Spleen (tissue), 7 donors: ENCODE data around the gene FGD6.

Experiments
- POLR2AphosphoS5 ChIP-seq, 3 donors: sonication (generic); formaldehyde crosslinking; IDR thresholded peaks; one replicate each; pipeline ENCODE4 v1.5.1; 2017; ENCODE audit warnings: antibody characterized with exemption in 3 of 3
- TF ChIP-seq, protein P1 (sequence below), 11 experiments: fragments of 200-600 bp in 7 of 11; fragments of 450-650 bp in 4 of 11; sonication (generic) in 4 of 11; IDR thresholded peaks in 8 of 11; conservative IDR thresholded peaks in 3 of 11; 1 replicate in 7 of 11; 2 replicates in 4 of 11; pipeline versions ENCODE4 v1.4.0 to v1.8.0; 2016 to 2021; ENCODE audit warnings: antibody characterized with exemption in 11 of 11, inconsistent platforms in 4 of 11, mild to moderate bottlenecking in 1 of 11
- donor health status: DM: no; HTN: no; CAD: no; lungs with moderate emphysema.
- donor health status: DM: no; HTN: no; CAD: no.
- donor health status: DM: no; HTN: no; CAD: no.

- TF ChIP-seq, protein P1, sequence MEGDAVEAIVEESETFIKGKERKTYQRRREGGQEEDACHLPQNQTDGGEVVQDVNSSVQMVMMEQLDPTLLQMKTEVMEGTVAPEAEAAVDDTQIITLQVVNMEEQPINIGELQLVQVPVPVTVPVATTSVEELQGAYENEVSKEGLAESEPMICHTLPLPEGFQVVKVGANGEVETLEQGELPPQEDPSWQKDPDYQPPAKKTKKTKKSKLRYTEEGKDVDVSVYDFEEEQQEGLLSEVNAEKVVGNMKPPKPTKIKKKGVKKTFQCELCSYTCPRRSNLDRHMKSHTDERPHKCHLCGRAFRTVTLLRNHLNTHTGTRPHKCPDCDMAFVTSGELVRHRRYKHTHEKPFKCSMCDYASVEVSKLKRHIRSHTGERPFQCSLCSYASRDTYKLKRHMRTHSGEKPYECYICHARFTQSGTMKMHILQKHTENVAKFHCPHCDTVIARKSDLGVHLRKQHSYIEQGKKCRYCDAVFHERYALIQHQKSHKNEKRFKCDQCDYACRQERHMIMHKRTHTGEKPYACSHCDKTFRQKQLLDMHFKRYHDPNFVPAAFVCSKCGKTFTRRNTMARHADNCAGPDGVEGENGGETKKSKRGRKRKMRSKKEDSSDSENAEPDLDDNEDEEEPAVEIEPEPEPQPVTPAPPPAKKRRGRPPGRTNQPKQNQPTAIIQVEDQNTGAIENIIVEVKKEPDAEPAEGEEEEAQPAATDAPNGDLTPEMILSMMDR (IDR thresholded peaks at IDR 0.05 in 8 of 11, conservative IDR thresholded peaks at IDR 0.05 in 3 of 11): peak; percentile 53 to 92 (median 87)
- no peak for TF ChIP-seq POLR2AphosphoS5 (IDR thresholded peaks at IDR 0.05)
Observed at GRCh38 chr12:95073698-95074520, 143.4 kb downstream of the FGD6 start.
